G401 (cell line): Measurements from ENCODE around the gene TNS1. TPM values are rescaled to one million over a fixed set of nuclear protein-coding genes. Genes with fewer than 3 reads are reported as not detected.
"Not testable (repeated sequence)": the region's sequence is repeated elsewhere in the genome, so short reads cannot be mapped to it uniquely, and the experiment has no call there.

ENCODE experiments used
- DNase-seq: peaks from one replicate; pipeline ENCODE4 v3.0.0-alpha.2; 2015; ENCODE audit warnings: low spot score
- in situ Hi-C: cut with HindIII; loops from 2 replicates; pipeline ENCODE4 v1.10.0; 2016; ENCODE audit warnings: low sequenced_read_pairs, mixed read lengths
- total RNA-seq: library from RNA; depleted of rRNA; stranded (reverse); fragments of >200 nt; shearing (Covaris generic); gene quantifications from 2 replicates; pipeline ENCODE4 v1.2.3, GENCODE V29; 2014

Gene TNS1
- total RNA-seq, 1 experiment from 2014 or later = not detected

DNA sequence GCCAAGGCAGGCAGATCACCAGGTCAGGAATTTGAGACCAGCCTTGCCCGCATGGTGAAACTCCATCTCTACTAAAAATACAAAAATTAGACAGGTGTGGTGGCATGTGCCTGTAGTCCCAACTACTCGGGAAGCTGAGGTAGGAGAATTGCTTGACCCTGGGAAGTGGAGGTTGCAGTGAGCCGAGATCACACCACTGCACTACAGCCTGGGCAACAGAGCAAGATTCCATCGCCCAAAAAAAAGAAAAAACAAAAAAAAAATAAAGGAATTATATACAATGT lies 16.0 kb upstream of the TNS1 start:
- DNase-seq, in situ Hi-C loops: not testable (repeated sequence)

DNA sequence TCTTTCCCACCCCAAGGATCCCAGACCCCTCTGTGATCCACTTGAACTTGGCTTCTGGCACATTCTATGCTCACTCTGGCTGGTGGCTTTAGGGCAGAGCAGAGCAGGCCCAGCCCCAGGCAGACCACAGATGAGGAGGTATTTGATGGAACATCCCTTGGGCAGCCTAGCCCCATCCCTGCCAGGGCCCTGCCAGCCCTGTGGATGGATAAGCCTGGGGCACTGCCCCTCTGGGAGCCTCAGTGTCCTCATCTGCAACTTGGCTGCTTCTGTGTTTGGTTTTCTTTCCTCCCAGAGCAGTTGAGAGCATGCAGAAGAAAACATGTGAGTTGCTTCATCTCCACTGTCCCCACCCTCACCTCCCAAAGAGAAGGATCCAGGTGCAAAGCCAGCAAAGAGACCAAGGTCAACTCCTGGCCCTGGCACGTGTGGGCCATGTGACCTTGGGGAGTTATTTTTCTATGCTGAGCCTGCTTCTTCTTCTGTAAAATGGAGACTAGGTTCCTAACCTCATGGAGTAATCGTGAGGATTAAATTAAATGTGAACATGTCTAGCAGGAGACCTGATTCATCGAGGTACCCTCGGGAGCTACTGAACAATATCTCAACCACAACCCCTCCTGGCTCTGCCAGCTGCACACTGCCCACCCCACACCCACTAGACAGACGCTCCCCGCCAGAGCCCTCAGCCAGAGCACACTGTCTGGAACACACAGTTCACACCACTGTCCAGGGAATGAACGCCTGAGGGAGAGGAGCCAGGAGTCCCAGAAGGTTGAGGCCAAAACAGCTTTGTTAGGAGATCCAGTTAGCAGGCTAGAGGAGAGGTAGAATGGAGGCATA lies 14.6 kb upstream of the TNS1 start:
- DNase-seq = no peak
- in situ Hi-C loops = no loop called here

DNA sequence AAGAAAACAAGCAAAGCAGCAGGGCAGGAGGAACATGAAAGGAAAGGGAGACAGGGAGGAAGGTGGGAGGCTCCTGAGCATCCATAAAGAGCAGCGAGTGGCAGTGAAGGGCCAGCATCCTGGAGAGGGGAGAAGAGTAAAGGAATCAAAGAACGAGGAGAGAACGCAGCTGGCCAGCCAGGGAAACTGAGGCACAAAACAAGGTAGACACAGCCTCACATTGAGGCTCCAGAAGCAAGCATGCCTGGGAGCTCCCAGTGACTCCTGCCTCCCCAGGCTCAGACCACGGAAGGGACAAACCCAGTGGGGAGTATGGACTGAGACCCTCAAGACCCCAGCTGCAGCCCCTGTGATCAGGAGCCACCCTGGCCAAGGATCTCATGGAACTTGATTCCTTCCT lies 14.0 kb upstream of the TNS1 start:
- DNase-seq = no peak
- in situ Hi-C loops = no loop called here

DNA sequence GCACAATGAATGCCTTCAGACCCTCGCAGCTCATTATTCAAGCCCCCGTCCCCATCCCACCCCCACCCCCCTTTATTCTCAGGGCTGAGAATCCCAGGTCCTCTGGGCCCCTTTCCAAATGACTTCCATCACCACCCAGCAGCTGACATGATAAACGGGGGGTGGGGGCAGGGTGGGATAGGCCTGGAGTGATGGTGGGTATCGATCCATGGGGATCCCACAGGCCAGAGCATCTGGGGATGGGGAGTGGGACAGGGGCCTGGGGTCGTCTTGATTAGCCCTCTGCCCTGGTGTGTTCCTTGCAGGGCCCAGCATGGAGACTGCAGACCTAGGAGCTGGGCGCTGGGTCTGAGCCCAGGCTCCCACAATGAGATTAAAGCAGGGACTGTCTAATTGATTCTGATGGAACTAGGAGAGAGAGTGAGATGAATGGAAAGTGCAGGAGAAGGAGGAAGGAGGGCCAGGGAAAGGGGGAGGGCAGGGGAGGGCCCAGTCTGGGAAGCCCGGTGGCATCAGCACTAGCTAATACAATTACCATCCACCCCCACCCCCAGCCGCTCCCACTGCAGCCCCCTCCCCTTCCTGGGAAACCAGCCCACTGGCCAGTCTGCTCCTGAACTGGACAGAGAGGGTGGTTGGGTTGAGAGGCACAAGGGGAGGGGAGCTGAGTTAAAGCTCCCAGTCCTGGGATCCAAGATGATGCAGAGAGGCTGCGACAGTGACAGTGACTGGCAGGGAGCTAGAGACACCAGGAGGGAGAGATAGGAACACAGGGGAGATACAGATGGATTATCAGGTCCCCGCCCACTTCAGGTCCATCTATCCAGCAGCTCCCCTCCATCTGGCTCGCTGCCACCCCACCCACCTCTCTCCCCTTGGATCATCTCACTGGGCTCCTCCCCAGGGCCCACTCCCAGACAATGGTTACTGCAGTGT lies 13.1 kb upstream of the TNS1 start:
- in situ Hi-C loops = no loop called here
- DNase-seq = no peak

DNA sequence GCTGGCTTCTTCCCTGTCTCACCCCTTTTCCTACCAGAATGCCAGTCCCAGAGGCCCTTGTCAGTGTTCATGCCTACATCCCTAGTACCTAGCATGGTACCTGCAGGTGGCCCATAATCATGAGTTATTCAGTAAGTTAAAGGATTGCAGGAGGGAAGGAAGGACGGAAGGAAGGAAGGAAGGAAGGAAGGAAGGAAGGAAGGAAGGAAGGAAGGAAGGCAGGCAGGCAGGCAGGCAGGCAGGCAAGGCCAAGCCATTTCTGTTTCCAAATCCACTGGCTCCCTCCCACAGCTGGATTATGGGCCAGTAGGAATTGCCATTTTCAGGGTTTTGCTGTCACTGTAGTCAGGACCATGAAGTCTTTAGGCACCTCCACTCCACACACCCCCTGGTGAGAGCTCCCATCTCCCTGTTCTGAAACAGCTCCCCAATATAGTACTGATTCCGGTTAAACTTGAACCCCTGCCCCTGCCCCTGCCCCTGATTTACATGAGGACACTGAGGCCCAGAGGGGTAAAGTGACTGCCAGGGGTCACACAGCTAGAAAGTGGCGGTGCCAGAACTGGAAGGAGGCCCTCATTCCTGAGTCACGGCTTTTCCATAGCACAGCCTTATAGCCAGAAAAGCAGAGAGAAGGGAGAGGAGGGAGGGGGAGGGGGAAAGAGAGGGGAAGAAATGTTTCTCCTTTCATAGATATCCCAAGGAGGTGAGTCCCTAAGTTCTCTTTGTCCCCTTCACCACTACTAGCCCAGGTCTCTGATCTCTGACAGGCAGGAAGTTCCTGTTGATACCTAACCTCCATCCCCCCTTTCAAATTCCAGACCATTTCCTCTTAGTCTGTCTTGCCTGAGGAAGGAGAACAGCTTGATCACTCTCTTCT lies 12.2 kb upstream of the TNS1 start:
- DNase-seq = no peak
- in situ Hi-C loops = no loop called here

DNA sequence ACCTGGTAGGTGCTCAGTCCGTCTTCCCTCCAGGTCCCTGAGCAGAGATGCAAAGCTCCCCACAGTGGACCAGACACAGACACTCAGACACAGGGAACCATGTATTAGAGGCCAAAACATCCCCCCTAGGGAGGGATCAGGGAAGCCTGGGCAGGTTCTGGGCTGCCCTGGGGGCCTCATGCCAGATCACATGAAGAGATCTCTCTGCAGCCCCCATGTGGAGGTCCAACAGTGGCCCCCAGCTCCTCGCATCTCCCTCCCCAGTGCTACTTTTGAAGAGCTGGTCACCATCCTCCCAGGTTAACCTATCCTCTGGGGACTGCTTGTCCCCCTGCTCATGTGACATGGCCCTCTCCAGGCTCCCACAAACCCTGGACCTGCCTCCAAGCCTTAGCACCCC lies 10.5 kb upstream of the TNS1 start:
- no peak for DNase-seq
- in situ Hi-C loops = no loop called here

DNA sequence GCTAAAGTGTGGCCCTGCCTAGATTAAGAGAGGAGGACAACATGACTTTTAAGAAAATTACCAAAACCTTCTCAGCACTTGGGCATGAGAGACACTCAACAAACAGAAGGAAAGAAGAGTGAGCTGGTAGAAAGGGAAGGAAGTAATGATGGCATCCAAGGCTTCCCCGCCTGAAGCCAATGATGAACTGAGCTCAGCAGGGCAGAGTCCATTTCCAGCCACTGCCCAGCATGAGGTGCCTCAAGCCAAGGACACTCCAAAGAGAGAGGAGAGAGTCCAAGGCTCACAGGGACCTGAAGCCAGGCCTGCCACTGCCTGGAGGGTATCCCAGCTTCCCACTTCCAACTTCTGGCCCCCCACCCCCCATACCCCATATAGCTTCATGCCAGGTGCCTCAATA lies 9.5 kb upstream of the TNS1 start:
- in situ Hi-C loops = no loop called here
- no peak for DNase-seq

DNA sequence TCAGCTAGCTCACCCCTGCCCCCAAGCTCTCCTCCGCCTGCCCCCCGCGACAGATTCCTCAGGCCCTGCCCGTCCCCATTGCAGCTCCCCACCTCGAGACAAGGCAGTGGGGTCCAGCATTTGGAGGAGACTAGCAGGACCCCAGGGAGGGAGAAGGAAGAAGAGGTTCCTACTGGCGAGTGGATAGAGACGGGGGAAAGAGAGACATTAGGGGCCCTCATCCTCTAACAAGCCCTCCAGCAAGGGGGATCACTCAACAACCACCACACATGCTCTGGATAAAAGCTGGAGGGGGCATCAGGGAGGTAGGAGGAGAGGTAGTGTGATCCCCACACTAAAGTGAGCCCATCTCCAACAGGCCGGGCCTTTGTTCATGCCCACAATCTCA lies 8.9 kb upstream of the TNS1 start:
- no peak for DNase-seq

DNA sequence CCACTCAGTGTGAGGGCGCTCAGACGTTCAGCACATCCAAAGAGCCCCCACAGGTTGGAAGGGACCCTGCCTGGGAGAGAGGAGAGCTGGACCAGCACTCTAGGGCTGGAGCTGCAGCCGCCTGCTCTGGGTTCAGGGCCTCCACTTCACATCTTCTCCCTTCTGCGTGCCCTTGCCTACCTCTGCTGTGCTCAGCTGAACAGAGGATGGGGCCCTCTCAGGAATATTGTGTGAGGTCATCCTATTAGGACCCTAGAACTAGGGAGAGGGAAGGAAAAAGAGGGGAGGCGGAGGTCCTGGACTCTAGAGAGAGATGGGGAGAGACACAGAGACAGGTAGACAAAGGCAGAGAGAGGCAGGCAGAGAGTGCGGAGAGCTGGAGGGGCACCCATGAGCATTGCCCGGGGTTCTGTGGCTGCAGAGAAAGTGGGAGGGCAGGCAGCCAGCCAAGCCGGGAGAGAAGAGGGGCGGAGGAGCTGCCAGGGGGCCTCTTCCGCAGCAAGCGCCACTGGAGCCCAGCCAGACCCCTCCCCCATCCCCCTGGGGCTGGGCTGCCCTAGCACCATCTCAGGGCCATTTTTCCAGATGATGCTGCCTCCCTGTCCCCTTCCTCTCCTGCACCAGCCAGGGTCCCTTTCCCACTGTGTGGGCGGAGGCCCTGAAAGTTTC lies 8.3 kb upstream of the TNS1 start:
- DNase-seq = no peak
- in situ Hi-C loops = no loop called here

More for the DNA sequence above, 8.9 kb upstream of the TNS1 start:
- in situ Hi-C loops = no loop called here

DNA sequence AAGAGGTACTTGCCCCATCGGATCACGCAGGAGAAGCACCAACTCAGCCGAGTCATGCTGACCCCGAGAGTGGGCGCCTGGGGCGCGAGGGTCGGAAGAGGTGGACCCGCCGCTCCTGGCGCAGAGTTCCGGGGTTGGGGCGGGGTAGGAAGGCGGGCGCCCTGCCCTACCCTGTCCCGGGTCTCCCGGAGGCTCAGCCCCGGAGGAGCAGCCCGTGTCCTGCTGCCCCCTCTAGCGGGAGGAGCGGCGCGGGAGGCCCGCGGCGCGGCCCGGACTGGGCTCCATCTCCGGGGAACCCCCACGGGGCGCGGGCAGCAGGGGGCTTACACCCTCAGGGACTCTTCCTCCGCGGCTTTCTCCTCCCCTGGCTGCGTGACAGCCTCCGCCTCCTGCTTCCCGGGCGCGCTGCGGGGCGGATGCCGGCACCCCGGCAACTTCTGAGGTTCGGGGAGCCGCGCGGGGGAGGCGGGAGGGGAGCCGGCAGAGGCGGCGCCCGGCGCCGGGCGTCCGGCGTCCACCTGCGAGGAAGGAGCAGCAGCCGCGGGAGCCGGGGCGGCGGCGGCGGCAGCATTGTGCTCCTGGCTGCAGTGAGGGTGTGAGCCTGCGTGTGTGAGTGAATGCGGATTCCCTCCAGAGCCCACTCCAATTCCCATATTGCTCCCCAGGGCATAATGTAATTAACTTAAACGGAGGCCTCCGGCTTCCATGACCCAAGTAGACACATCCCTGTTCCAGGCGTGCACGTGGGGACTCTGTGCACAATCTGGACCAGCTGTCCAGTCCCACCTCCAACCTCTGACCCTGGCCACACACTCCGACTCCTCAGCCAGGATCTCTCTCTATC lies 7.6 kb upstream of the TNS1 start:
- in situ Hi-C loops = no loop called here
- DNase-seq = no peak

DNA sequence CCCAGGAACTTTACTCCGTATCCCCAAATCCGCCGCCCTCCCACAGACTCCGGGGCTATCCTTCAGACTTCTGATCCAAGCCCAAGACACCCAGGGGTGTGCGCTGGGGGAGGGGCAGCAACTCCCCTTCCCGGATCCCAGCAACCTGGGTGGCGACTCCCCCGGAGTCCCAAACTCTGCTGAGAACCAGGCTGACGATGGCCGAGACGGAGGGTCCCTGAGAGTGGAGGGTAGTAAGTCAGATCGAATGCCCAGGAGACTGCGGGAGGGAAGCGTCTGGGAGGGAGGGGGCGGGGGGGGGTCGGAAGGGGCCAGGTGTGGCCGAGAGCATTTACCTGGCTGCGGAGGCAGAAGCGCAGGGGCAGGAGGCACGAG lies 7.0 kb upstream of the TNS1 start:
- no peak for DNase-seq
- in situ Hi-C loops = no loop called here

DNA sequence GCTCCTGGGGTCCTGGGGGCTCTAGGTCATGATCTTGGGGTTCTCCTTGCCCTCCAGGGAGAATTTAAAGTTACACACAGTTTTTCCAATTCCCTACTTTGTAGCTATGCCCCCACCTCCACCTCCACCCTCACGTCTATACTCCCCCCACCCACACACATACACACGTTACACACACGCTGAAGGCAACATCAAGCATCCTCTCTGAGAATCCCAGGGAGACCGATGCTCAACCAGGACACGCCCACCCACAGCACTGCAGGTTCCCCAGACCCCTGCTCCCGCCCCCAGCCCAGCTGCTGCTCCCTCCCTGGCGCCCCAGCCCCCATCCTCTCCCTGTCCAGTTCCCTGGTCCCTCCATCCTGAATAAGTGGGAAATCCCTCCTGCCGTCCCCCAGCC lies 6.4 kb upstream of the TNS1 start:
- DNase-seq = no peak
- in situ Hi-C loops = no loop called here

DNA sequence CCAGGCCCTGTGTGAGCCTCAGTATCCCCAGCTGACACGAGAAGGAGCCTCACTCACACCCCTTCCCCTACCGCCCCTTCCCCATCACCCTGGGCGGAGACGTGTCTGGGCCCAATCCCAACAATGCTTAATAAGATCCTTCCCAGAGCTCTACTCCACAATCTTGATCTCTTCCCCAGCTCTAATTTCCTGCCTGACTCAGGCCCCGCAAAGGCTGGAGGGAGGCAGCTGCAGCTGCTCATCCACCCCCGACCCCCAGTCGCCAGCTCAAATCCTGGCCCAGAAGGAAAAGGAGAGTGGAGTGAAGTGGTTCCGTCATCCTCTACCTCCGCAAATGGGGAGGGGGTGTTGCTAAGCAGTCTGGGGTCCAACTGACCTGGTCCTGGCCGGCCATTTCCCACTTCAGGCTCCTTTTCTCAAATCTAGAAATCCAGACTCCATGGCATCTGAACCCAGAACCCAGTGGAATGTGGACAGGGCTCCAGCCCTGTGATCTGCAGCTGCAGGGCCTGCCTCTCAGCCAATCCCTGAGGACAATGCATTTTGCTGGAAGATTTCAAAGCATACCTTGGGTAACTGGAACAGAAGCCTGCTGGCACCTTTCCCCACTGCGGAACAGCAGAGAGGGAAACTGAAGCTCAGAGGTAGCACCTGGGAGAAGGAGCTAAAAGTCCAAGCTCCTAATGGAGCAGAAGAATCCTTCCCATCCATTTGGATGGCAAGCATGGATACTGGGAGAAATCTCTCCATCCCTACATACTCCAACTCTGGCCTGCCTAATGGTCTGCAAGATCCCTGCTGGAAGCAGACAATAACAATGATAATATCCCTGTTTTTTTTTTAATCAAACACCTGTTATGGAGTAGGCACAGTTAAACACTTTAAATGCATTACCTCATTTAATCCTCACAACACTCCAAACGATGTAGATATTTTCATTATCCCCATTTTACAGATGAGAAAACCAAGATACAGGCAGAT lies 5.6 kb upstream of the TNS1 start:
- no peak for DNase-seq
- in situ Hi-C loops = no loop called here

DNA sequence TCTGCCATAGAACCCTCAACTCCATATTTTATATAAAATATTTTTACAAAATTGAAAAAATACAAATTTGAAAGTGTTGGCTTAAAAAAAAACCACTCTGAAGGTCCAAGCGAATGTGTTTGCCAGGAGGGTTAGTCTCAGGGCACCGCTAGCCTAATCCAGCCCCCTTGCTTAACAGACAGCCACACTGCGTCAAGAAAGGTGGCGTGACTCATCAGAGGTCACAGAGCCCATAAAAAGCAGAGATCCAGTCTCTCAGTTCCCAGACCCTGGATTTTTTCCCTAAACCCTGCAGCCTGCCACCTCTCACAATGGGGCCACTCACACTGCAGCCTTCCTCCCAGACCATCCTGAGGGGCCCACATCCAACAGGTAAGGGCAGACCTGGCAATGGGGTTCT lies 3.9 kb upstream of the TNS1 start:
- no peak for DNase-seq
- in situ Hi-C loops = no loop called here

DNA sequence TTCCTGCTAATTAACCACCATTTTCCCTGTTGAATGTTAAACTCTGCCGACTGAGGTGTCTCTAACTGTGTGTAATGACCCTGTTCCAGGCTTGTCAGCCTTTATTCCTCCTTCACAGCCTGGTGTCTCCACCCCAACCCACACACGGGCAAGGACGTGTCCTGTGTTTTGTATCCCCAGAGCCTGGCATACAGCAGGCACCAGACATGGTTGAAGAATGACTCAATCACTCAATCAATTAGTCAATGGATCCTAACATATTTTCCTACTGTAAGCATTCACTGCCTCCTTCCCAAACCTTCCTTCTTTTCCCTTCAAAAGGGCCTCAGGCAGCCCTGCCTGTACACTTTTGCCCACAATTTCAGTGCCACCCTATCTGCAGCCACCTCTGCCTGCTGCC lies 2.7 kb upstream of the TNS1 start:
- in situ Hi-C loops = no loop called here
- no peak for DNase-seq

DNA sequence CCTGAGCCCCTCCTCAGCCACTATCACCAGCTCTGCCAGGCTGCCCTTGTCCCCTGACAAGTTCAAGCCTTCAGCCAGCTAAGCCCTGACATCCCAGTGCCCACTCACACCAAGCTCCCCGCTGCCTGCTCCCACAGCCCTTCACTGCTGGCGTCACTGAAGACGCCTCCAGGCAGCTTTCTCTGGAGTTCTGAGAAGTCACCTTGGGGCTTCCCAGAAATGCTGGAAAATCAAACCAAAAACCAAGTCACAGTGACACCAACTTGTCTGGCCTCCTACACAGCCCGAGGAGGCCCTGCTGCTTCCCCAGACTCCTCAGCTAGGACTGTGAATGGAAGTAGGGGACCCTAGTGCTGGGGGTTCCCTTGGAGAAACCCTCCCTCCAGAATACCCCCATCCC lies 2.2 kb upstream of the TNS1 start:
- in situ Hi-C loops = no loop called here
- DNase-seq = no peak

DNA sequence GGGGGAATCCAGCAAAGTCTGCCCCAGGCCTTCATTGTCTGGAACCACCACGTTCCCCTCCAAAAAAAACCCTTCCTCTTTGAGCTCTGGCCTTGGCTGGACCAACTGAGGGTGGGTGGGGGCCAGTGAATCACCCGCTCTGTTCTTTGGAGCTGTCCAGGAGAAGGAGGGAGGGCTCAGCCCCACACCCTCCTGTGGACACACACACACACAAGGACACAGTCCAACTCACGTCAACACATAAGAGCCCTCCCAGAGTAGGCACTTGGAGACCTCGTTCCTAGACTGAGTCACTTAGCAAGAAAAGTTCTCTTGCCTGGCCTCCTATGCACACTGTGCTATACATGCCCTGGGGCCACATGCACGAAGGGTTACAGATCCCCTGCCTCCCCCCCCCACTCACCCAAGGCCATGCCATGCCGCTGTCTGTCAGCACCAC lies 1.2 kb upstream of the TNS1 start:
- DNase-seq = no peak
- in situ Hi-C loops = no loop called here
